Neural cell (in vitro differentiated cells): ENCODE data around the gene SLC39A7. TPM values are rescaled to one million over a fixed set of nuclear protein-coding genes. Genes with fewer than 3 reads are reported as not detected.

ENCODE experiments used
- H2AFZ ChIP-seq: fragments of 200-600, 300-800 bp; sonication (generic), shearing (Covaris generic); 2 replicates; pipeline ENCODE4 v1.6.0; 2014; ENCODE audit warnings: low read depth, mild to moderate bottlenecking, antibody characterized with exemption, low read length, moderate library complexity
- H3F3A ChIP-seq: fragments of 200-600 bp; shearing (Covaris generic); 2 replicates; pipeline ENCODE4 v1.6.1; 2016; ENCODE audit warnings: mild to moderate bottlenecking, moderate library complexity, mixed read lengths, antibody characterized with exemption, low read length; ENCODE audit not compliant: insufficient read depth, poor library complexity, severe bottlenecking
- H3K27ac ChIP-seq: fragments of 200-600, 300-800 bp; sonication (generic), shearing (Covaris generic); 2 replicates; pipeline ENCODE4 v1.5.1; 2014; ENCODE audit warnings: mild to moderate bottlenecking, low read length, moderate library complexity
- H3K27me3 ChIP-seq: fragments of 300-800, 200-600 bp; sonication (generic), shearing (Covaris generic); 2 replicates; pipeline ENCODE4 v1.6.0; 2014; ENCODE audit warnings: mild to moderate bottlenecking, low read depth, low read length, moderate library complexity; ENCODE audit not compliant: insufficient read depth
- H3K36me3 ChIP-seq: fragments of 300-800, 200-600 bp; sonication (generic), shearing (Covaris generic); 2 replicates; pipeline ENCODE4 v1.5.1; 2014; ENCODE audit warnings: mild to moderate bottlenecking, antibody characterized with exemption, low read length, moderate library complexity; ENCODE audit not compliant: insufficient read depth
- H3K4me2 ChIP-seq: fragments of 300-800, 200-600 bp; sonication (generic), shearing (Covaris generic); 2 replicates; pipeline ENCODE4 v1.6.0; 2014; ENCODE audit warnings: mild to moderate bottlenecking, low read length
- H3K4me3 ChIP-seq: fragments of 300-800, 200-600 bp; sonication (generic), shearing (Covaris generic); 2 replicates; pipeline ENCODE4 v1.5.1; 2014; ENCODE audit warnings: mild to moderate bottlenecking, low read length, moderate library complexity
- H3K79me2 ChIP-seq: fragments of 200-600 bp; shearing (Covaris generic); replicated peaks from 2 replicates; pipeline ENCODE4 v1.6.0; 2014; ENCODE audit warnings: mild to moderate bottlenecking, low read length, moderate library complexity; ENCODE audit not compliant: insufficient read depth
- H3K9ac ChIP-seq: fragments of 300-800, 200-600 bp; sonication (generic), shearing (Covaris generic); 2 replicates; pipeline ENCODE4 v1.6.1; 2016; ENCODE audit warnings: mild to moderate bottlenecking, low read length, mixed read lengths
- H3K9me2 ChIP-seq: fragments of 200-600 bp; shearing (Covaris generic); 2 replicates; pipeline ENCODE4 v1.6.1; 2016; ENCODE audit warnings: mild to moderate bottlenecking, low read length, mixed read lengths; ENCODE audit not compliant: insufficient read depth
- H3K9me3 ChIP-seq: fragments of 200-600, 300-800 bp; sonication (generic), shearing (Covaris generic); 2 replicates; pipeline ENCODE4 v1.6.1; 2016; ENCODE audit warnings: mild to moderate bottlenecking, mixed run types, low read length, moderate library complexity, mixed read lengths
- H4K20me1 ChIP-seq: fragments of 200-600 bp; shearing (Covaris generic); 2 replicates; pipeline ENCODE4 v1.6.1; 2016; ENCODE audit warnings: mild to moderate bottlenecking, mixed run types; ENCODE audit not compliant: insufficient read depth
- CTCF ChIP-seq: fragments of 450-650 bp; IDR thresholded peaks from 2 replicates; pipeline ENCODE4 v1.5.1; 2014; ENCODE audit warnings: antibody characterized with exemption, mild to moderate bottlenecking, moderate library complexity; ENCODE audit not compliant: poor library complexity, severe bottlenecking
- EP300 ChIP-seq: fragments of 450-650 bp; conservative IDR thresholded peaks from 2 replicates; pipeline ENCODE4 v1.6.1; 2014; ENCODE audit warnings: antibody characterized with exemption, mild to moderate bottlenecking, moderate library complexity; ENCODE audit not compliant: poor library complexity, severe bottlenecking
- EZH2 ChIP-seq: fragments of 200-600, 300-800 bp; shearing (Covaris generic), sonication (generic); IDR thresholded peaks from 2 replicates; pipeline ENCODE4 v1.6.1; 2014; ENCODE audit warnings: antibody characterized with exemption, low read length, borderline replicate concordance, mild to moderate bottlenecking; ENCODE audit not compliant: insufficient read depth, poor library complexity, severe bottlenecking
- MXI1 ChIP-seq: fragments of 450-650 bp; conservative IDR thresholded peaks from 2 replicates; pipeline ENCODE4 v1.6.1; 2014; ENCODE audit warnings: antibody characterized with exemption, mild to moderate bottlenecking; ENCODE audit not compliant: poor library complexity, severe bottlenecking
- POLR2AphosphoS5 ChIP-seq: IDR thresholded peaks from 2 replicates; pipeline ENCODE4 v1.6.1; 2012
- RAD21 ChIP-seq: fragments of 450-650 bp; conservative IDR thresholded peaks from 2 replicates; pipeline ENCODE4 v1.6.1; 2014; ENCODE audit warnings: antibody characterized with exemption, mild to moderate bottlenecking, moderate library complexity
- REST ChIP-seq: IDR thresholded peaks from 2 replicates; pipeline ENCODE4 v1.6.1; 2012; ENCODE audit warnings: borderline replicate concordance
- SMC3 ChIP-seq: fragments of 450-650 bp; conservative IDR thresholded peaks from 2 replicates; pipeline ENCODE4 v1.6.1; 2014; ENCODE audit warnings: antibody characterized with exemption, mild to moderate bottlenecking, moderate library complexity; ENCODE audit not compliant: poor library complexity
- TAF1 ChIP-seq: IDR thresholded peaks from 2 replicates; pipeline ENCODE4 v1.6.1; 2012; ENCODE audit warnings: low read depth
- polyA plus RNA-seq: library from polyadenylated mRNA; depleted of rRNA; stranded (reverse); fragments of >200 nt; gene quantifications from 2 replicates; pipeline ENCODE4 v1.2.3, GENCODE V29; 2014

The SLC39A7 gene
- polyA plus RNA-seq, 1 donor from 2014 or later = 99.8 TPM

DNA sequence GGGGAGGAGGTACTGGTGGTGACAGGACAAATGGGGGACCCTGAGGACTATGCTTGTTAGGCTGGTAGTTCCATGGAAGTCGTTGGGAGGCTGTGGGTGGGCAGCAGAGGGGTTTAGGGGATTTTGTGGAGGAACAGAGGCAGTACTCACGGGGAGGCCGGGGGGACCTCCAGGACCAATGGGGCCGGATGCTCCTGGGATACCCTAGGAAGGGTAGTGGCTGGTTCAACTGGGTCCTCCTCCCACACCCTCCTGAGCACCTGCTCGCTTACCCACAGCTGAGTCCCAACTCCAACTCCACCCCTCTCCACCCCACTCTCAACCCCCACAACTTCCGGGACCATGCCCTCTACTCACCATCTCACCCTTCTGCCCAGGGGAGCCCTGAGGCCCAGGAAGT, 34.3 kb upstream of the SLC39A7 start:
- Histone ChIP-seq H3K27ac (no peak overlapping the region), H3K36me3 (no peaks in the 10 kb centered on the region), H3K9me2 (no peaks in the 10 kb centered on the region), H4K20me1 (no peaks in the 10 kb centered on the region), H3K9me3 (no peaks in the 10 kb centered on the region), H3F3A (no peaks in the 10 kb centered on the region), H3K4me3 (no peak overlapping the region), H3K9ac (no peak overlapping the region), H3K4me2 (no peak overlapping the region), H3K27me3 (peaks cover 7% of the 10 kb centered on the region), H3K79me2 (no peaks in the 10 kb centered on the region), H2AFZ (no peak overlapping the region)
- TF ChIP-seq EP300 = no peak
- no peak for TF ChIP-seq MXI1
- TF ChIP-seq RAD21 = no peak
- TF ChIP-seq EZH2 = no peak
- TF ChIP-seq POLR2AphosphoS5 = no peak
- no peak for TF ChIP-seq REST
- no peak for TF ChIP-seq CTCF
- no peak for TF ChIP-seq SMC3
- no peak for TF ChIP-seq TAF1

- Histone ChIP-seq H3K27ac (no peak overlapping the region), H3F3A (no peaks in the 10 kb centered on the region), H3K9me3 (no peaks in the 10 kb centered on the region), H3K36me3 (no peaks in the 10 kb centered on the region), H2AFZ (no peak overlapping the region), H3K4me2 (no peak overlapping the region), H3K79me2 (no peaks in the 10 kb centered on the region), H3K9me2 (no peaks in the 10 kb centered on the region), H3K9ac (no peak overlapping the region), H3K27me3 (peaks cover 3% of the 10 kb centered on the region), H3K4me3 (no peak overlapping the region), H4K20me1 (no peaks in the 10 kb centered on the region)
- TF ChIP-seq MXI1 (no peak), CTCF (no peak), EZH2 (no peak), TAF1 (no peak), POLR2AphosphoS5 (no peak), RAD21 (no peak), REST (no peak), SMC3 (no peak), EP300 (no peak)
Observed at GRCh38 chr6:33166811-33167210, 33.9 kb upstream of the SLC39A7 start.
